ENCODE data around the gene AZU1. TPM values are rescaled to one million over a fixed set of nuclear protein-coding genes. Genes with fewer than 3 reads are reported as not detected.
"Not testable (repeated sequence)": the region's sequence is repeated elsewhere in the genome, so short reads cannot be mapped to it uniquely, and the experiment has no call there.

The AZU1 gene
- total RNA-seq, 2 donors from 2014 or later = 1.1 TPM; not detected in 1

DNA sequence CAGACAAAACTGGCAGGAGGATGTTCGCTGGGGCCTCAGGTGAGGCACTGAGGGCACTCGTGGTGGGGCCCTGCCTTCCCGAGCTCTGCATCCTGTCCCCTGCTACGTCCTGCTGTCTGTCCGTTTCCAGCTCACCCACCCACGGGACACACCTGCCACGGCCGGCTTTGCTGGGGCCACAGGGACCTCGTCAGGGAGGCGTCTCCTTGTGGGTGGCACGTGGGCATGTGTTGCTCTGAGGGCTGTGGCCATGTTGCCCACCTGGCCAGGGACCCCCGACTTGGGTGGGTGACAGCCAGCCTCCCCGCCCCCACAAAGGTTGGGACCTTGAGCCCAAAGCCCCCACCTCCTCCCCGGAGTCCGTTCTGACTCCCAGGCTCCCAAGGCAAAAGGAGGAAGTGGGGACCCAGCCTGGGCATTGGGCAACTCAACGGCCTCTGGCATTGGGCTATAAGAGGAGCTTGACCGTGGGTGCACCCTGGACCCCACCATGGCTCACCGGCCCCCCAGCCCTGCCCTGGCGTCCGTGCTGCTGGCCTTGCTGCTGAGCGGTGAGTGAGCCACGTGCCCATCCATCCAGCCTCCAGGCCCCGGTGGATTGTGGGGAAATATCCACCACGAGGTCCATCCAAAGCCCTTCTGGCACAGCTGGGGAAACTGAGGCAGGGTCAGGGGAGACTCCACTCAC, 13.0 kb downstream of the AZU1 start, which contains the start of gene PRTN3:
Gene PRTN3 (plus strand): TSS at position 481 of the 688 bp plus-strand sequence. CDS start 10 bp downstream, at position 491.
- no peaks in the 10 kb centered on the region for H3K36me3 ChIP-seq
- DNase-seq (ENCODE audit: low spot score) (no peak), ATAC-seq (ENCODE audit: insufficient number of reproducible peaks, low FRiP score, low read depth) (no peak)
- H3K4me3 ChIP-seq = no peak within 1 kb of the TSS
- no peak within 1 kb of the TSS for H3K27ac ChIP-seq
- no peaks in the 10 kb centered on the region for H3K9me3 ChIP-seq
- H3K4me1 ChIP-seq (ENCODE audit: control insufficient read depth in 1 of 2, low read depth in 2 of 2) = peaks cover 5 to 9% of the 10 kb centered on the region in 2 donors
- TF ChIP-seq, protein P1, sequence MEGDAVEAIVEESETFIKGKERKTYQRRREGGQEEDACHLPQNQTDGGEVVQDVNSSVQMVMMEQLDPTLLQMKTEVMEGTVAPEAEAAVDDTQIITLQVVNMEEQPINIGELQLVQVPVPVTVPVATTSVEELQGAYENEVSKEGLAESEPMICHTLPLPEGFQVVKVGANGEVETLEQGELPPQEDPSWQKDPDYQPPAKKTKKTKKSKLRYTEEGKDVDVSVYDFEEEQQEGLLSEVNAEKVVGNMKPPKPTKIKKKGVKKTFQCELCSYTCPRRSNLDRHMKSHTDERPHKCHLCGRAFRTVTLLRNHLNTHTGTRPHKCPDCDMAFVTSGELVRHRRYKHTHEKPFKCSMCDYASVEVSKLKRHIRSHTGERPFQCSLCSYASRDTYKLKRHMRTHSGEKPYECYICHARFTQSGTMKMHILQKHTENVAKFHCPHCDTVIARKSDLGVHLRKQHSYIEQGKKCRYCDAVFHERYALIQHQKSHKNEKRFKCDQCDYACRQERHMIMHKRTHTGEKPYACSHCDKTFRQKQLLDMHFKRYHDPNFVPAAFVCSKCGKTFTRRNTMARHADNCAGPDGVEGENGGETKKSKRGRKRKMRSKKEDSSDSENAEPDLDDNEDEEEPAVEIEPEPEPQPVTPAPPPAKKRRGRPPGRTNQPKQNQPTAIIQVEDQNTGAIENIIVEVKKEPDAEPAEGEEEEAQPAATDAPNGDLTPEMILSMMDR (IDR thresholded peaks at IDR 0.05) = no peak
- peaks cover 9% of the 10 kb centered on the region for H3K27me3 ChIP-seq (replicated peaks; ENCODE audit: insufficient read depth)

DNA sequence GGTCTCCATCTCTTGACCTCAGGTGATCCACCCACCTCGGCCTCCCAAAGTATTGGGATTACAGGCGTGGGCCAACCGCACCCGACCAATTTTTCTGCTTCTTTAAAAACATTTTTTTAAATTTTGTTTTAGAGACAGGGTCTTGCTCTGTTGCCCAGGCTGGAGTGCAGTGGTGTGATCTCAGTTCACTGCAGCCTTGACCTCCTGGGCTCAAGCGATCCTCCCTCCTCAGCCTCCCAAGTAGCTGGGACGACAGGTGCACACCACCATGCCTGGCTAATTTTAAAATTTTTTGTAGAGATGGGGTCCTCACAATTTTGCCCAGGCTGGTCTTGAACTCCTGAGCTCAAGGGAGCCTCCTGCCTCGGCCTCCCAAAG, 15.2 kb downstream of the AZU1 start:
- DNase-seq (ENCODE audit: low spot score); ATAC-seq (ENCODE audit: insufficient number of reproducible peaks, low FRiP score, low read depth); H3K27ac ChIP-seq; H3K4me1 ChIP-seq (ENCODE audit: control insufficient read depth in 1 of 2, low read depth in 2 of 2); H3K36me3 ChIP-seq; H3K9me3 ChIP-seq; H3K4me3 ChIP-seq: not testable (repeated sequence)
- peaks cover 16% of the 10 kb centered on the region for H3K27me3 ChIP-seq (replicated peaks; ENCODE audit: insufficient read depth)

DNA sequence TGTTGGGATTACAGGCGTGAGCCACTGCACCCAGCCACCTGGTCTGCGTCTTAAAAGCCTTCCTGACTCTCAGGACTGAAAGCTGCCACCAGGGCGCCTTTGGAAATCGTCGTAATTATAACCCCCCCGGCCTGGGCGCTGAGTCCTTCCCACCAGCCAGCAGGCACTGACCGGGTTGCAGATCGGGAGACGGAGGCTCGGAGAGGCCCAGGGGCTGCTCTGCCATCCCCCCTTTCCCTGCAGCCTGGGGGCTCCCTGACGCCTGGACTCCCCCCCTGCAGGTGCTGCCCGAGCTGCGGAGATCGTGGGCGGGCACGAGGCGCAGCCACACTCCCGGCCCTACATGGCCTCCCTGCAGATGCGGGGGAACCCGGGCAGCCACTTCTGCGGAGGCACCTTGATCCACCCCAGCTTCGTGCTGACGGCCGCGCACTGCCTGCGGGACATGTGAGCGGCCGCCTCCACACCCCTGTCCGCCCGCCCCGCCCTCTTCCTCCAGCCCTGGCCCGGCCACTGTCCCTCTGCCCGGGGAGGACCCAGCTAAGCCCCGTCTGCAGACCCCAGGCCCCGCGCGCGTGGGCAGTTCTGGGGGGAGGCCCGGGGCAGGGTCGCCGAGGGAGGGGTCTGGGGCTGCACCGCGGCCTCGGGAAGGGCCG, 15.7 kb downstream of the AZU1 start:
- H3K4me3 ChIP-seq = peak overlapping the region; percentile 35
- H3K9me3 ChIP-seq = no peaks in the 10 kb centered on the region
- H3K27me3 ChIP-seq (replicated peaks; ENCODE audit: insufficient read depth) = peaks cover 16% of the 10 kb centered on the region
- TF ChIP-seq, protein P1 (IDR thresholded peaks at IDR 0.05) = no peak
- no peak overlapping the region for H3K27ac ChIP-seq
- no peaks in the 10 kb centered on the region for H3K36me3 ChIP-seq
- ATAC-seq (ENCODE audit: insufficient number of reproducible peaks, low FRiP score, low read depth) (no peak), DNase-seq (ENCODE audit: low spot score) (no peak)
- H3K4me1 ChIP-seq (ENCODE audit: control insufficient read depth in 1 of 2, low read depth in 2 of 2) = peaks cover 5 to 9% of the 10 kb centered on the region in 2 donors

DNA sequence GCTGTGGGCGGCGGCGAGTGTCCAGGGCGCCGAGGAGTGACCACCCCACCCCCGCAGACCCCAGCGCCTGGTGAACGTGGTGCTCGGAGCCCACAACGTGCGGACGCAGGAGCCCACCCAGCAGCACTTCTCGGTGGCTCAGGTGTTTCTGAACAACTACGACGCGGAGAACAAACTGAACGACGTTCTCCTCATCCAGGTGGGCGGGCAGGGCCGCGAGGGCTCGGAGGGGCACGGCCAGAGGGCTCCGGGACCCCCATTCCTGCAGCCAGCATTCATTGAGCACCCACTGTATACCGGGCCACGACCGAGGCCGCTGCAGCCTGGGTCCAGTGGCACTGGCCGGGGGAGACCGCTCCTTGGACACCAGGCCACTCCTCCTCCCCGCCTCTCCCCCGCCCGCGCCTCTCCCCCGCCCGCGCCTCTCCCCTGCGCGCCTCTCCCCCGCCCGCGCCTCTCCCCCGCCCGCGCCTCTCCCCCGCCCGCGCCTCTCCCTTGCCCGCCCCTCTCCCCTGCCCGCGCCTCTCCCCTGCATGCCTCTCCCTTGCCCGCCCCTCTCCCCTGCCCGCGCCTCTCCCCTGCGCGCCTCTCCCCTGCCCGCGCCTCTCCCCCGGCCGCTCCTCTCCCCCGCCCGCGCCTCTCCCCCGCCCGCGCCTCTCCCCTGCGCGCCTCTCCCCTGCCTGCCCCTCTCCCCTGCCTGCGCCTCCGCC, 16.4 kb downstream of the AZU1 start:
- ATAC-seq (ENCODE audit: insufficient number of reproducible peaks, low FRiP score, low read depth) (no peak), DNase-seq (ENCODE audit: low spot score) (no peak)
- H3K27me3 ChIP-seq (replicated peaks; ENCODE audit: insufficient read depth) = peaks cover 14% of the 10 kb centered on the region
- no peaks in the 10 kb centered on the region for H3K9me3 ChIP-seq
- TF ChIP-seq, protein P1 (IDR thresholded peaks at IDR 0.05) = no peak
- no peak overlapping the region for H3K27ac ChIP-seq
- H3K4me1 ChIP-seq (ENCODE audit: control insufficient read depth in 1 of 2, low read depth in 2 of 2) = peaks cover 5 to 9% of the 10 kb centered on the region in 2 donors
- peak overlapping the region; percentile 35 for H3K4me3 ChIP-seq
- no peaks in the 10 kb centered on the region for H3K36me3 ChIP-seq

DNA sequence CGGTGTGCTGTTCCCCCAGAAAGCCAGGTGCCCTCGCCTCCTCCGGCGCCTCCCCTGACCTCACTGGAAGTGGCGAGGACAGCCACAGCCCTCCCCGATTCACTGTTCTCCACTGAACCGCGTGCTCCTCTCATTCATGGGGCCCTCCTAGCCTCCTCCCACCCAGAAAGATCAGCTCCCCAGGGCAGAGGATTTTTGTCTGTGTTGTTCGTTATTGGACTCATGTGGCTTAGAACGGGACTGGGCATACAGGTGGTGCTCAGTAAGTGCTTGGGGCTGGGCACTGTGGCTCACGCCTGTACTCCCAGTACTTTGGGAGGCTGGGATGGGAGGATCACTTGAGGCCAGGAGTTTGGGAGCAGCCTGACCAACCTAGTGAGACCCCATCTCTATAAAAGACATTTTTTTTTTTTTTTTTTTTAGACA, 16.9 kb downstream of the AZU1 start:
- Histone ChIP-seq H3K4me1 (ENCODE audit: control insufficient read depth in 1 of 2, low read depth in 2 of 2) (peaks cover 5 to 9% of the 10 kb centered on the region in 2 donors), H3K27ac (no peak overlapping the region), H3K4me3 (no peak overlapping the region), H3K36me3 (no peaks in the 10 kb centered on the region), H3K27me3 (replicated peaks; ENCODE audit: insufficient read depth) (peaks cover 13% of the 10 kb centered on the region), H3K9me3 (no peaks in the 10 kb centered on the region)
- TF ChIP-seq, protein P1 (IDR thresholded peaks at IDR 0.05) = no peak
- DNase-seq (ENCODE audit: low spot score) = no peak
- no peak for ATAC-seq (ENCODE audit: insufficient number of reproducible peaks, low FRiP score, low read depth)
